ENCODE measurements around the gene BST2. TPM values are rescaled to one million over a fixed set of nuclear protein-coding genes. Genes with fewer than 3 reads are reported as not detected.

BST2 gene
- total RNA-seq, 1 donor from 2014 or later: 44.8 TPM

- Histone ChIP-seq H3K9me3 (ENCODE audit: low read depth) (no peaks in the 10 kb centered on the region), H3K36me3 (no peaks in the 10 kb centered on the region), H3K27me3 (no peaks in the 10 kb centered on the region), H3K4me1 (peaks cover 15% of the 10 kb centered on the region), H4K20me1 (ENCODE audit: low read depth) (no peaks in the 10 kb centered on the region), H2AFZ (replicated peaks) (no peak overlapping the region), H3K4me2 (peak overlapping the region; percentile 67), H3F3A (ENCODE audit: low read depth) (peaks cover 49% of the 10 kb centered on the region), H3K79me2 (ENCODE audit: low read depth) (no peaks in the 10 kb centered on the region), H3K4me3 (peak overlapping the region; percentile 33), H3K27ac (no peak overlapping the region), H3K9ac (no peak overlapping the region)
- Mint-ChIP-seq H3K27me3 (ENCODE audit: insufficient read depth, low read depth) (peaks cover 14% of the 10 kb centered on the region), H3K4me1 (peaks cover 24% of the 10 kb centered on the region), H3K4me3 (peak overlapping the region; percentile 93), H3K27ac (peak overlapping the region; percentile 84), H3K9me3 (no peaks in the 10 kb centered on the region), H3K36me3 (peaks cover 2% of the 10 kb centered on the region)
- DNase-seq (ENCODE audit: low spot score): no peak
- TF ChIP-seq EZH2 (IDR thresholded peaks at IDR 0.05) (no peak), EZH2phosphoT487 (IDR thresholded peaks at IDR 0.05) (no peak), CTCF (IDR thresholded peaks at IDR 0.05) (no peak)
These were observed 13.3 kb upstream of the BST2 start for GRCh38 chr19:17418710-17419109.

DNA sequence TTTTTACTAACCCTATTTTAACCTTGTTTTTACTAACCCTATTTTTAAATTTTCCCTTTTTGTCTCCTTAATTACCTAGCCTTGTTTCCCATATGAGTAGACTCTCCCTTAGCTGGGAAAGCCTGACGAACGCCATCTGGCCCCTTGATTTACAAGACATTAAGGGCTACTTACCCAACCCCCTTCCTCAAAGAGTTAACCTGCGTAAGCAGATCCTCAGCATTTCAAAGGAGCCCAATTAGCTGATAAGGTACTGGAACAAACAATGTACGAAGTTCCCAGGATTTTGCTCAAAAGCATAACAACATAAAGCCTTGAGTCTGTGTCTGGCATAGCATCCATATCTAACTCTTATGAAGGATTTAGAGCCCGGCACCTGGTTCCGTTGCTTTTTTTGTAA, 9.7 kb upstream of the BST2 start:
- Histone ChIP-seq H3K4me2 (peak overlapping the region; percentile 75), H3K9me3 (ENCODE audit: low read depth) (no peaks in the 10 kb centered on the region), H3F3A (ENCODE audit: low read depth) (peaks cover 48% of the 10 kb centered on the region), H3K27me3 (no peaks in the 10 kb centered on the region), H3K27ac (no peak overlapping the region), H3K4me1 (peaks cover 15% of the 10 kb centered on the region), H3K79me2 (ENCODE audit: low read depth) (no peaks in the 10 kb centered on the region), H4K20me1 (ENCODE audit: low read depth) (no peaks in the 10 kb centered on the region), H3K4me3 (peak overlapping the region; percentile 29), H2AFZ (replicated peaks) (peak overlapping the region; percentile 61), H3K36me3 (no peaks in the 10 kb centered on the region), H3K9ac (no peak overlapping the region)
- peak overlapping the region; percentile 9 for H3K27ac Mint-ChIP-seq
- peak; percentile 50 for DNase-seq (ENCODE audit: low spot score)
- H3K4me3 Mint-ChIP-seq: no peak overlapping the region
- H3K36me3 Mint-ChIP-seq: no peaks in the 10 kb centered on the region
- no peaks in the 10 kb centered on the region for H3K9me3 Mint-ChIP-seq
- peaks cover 28% of the 10 kb centered on the region for H3K4me1 Mint-ChIP-seq
- no peak for TF ChIP-seq CTCF (IDR thresholded peaks at IDR 0.05)
- TF ChIP-seq EZH2 (IDR thresholded peaks at IDR 0.05): no peak
- TF ChIP-seq EZH2phosphoT487 (IDR thresholded peaks at IDR 0.05): no peak
- peaks cover 12% of the 10 kb centered on the region for H3K27me3 Mint-ChIP-seq (ENCODE audit: insufficient read depth, low read depth)

DNA sequence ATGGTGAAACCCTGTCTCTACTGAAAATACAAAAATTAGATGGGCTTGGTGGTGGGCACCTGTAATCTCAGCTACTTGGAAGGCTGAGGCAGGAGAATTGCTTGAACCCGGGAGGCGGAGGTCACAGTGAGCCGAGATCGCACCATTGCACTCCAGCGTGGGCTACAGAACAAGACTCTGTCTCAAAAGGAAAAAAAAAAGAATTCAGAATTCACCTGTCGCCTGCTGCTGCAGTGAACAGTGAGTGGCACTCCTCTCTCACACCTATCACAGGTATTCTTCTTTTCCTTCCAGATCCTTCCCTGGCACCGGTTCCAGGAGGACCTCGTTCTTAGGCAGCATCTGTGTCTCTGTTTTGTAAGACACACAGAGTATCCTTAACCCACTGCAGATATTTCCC, 8.7 kb upstream of the BST2 start:
- H3F3A ChIP-seq (ENCODE audit: low read depth): peaks cover 41% of the 10 kb centered on the region
- no peak for DNase-seq (ENCODE audit: low spot score)
- Mint-ChIP-seq H3K4me1 (peaks cover 22% of the 10 kb centered on the region), H3K27me3 (ENCODE audit: insufficient read depth, low read depth) (peaks cover 14% of the 10 kb centered on the region), H3K4me3 (no peak overlapping the region), H3K9me3 (no peaks in the 10 kb centered on the region), H3K36me3 (no peaks in the 10 kb centered on the region), H3K27ac (no peak overlapping the region)
- H3K36me3 ChIP-seq: no peaks in the 10 kb centered on the region
- H3K79me2 ChIP-seq (ENCODE audit: low read depth): no peaks in the 10 kb centered on the region
- TF ChIP-seq CTCF (IDR thresholded peaks at IDR 0.05) (no peak), EZH2 (IDR thresholded peaks at IDR 0.05) (no peak), EZH2phosphoT487 (IDR thresholded peaks at IDR 0.05) (no peak)
- H3K4me2 ChIP-seq: no peak overlapping the region
- H3K4me3 ChIP-seq: no peak overlapping the region
- H3K27me3 ChIP-seq: no peaks in the 10 kb centered on the region
- no peak overlapping the region for H3K27ac ChIP-seq
- H3K9me3 ChIP-seq (ENCODE audit: low read depth): no peaks in the 10 kb centered on the region
- no peaks in the 10 kb centered on the region for H4K20me1 ChIP-seq (ENCODE audit: low read depth)
- no peak overlapping the region for H2AFZ ChIP-seq (replicated peaks)
- H3K4me1 ChIP-seq: peaks cover 15% of the 10 kb centered on the region
- no peak overlapping the region for H3K9ac ChIP-seq

All from neural progenitor cell (in vitro differentiated cells).